Right lobe of liver (tissue), 4 donors: Measurements from ENCODE around the gene IL20RB.

Source experiments
- POLR2A ChIP-seq: fragments of 450-650 bp; IDR thresholded peaks from one replicate; pipeline ENCODE4 v1.6.1; 2017; ENCODE audit warnings: antibody characterized with exemption, mild to moderate bottlenecking
- TF ChIP-seq, protein P1 (sequence below), 4 donors: fragments of 200-600 bp in 3 of 4; fragments of 450-650 bp in 1 of 4; IDR thresholded peaks; one replicate each; pipeline versions ENCODE4 v1.5.1 to v1.8.0; 2016 to 2022; ENCODE audit warnings: antibody characterized with exemption in 4 of 4, mild to moderate bottlenecking in 2 of 4
- donor health status: DM: no; HTN: no; CAD: no.
- donor health status: DM: no; HTN: no; CAD: no.
- donor health status: DM: no; HTN: yes; CAD: no.

DNA sequence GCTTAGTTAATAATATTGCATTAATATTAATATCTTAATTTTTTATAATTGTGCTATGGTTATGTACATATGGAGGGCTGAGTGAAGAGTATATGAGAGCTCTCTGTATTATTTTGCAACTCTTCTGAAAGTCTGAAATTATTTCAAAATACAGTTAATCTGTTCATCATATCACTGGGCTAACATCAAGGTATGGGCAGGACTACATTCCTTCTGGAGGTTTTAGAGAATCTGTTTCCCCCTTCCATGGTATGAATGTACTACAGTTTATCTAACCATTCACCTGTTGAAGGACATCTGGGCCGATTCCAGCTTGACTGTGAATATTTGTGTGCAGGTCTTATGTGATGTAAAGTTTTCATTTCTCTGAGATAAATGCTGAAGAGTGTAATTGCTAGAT is 5.1 kb downstream of the IL20RB start:
- TF ChIP-seq, protein P1, sequence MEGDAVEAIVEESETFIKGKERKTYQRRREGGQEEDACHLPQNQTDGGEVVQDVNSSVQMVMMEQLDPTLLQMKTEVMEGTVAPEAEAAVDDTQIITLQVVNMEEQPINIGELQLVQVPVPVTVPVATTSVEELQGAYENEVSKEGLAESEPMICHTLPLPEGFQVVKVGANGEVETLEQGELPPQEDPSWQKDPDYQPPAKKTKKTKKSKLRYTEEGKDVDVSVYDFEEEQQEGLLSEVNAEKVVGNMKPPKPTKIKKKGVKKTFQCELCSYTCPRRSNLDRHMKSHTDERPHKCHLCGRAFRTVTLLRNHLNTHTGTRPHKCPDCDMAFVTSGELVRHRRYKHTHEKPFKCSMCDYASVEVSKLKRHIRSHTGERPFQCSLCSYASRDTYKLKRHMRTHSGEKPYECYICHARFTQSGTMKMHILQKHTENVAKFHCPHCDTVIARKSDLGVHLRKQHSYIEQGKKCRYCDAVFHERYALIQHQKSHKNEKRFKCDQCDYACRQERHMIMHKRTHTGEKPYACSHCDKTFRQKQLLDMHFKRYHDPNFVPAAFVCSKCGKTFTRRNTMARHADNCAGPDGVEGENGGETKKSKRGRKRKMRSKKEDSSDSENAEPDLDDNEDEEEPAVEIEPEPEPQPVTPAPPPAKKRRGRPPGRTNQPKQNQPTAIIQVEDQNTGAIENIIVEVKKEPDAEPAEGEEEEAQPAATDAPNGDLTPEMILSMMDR (IDR thresholded peaks at IDR 0.05): no peak
- no peak for TF ChIP-seq POLR2A
